ENCODE measurements around the gene NDUFB1.

The NDUFB1 gene

GRCh38 chr14:92093320-92093719 lies 28.2 kb downstream of the NDUFB1 start:
- DNase-seq (ENCODE audit: low spot score), result no peak

DNA sequence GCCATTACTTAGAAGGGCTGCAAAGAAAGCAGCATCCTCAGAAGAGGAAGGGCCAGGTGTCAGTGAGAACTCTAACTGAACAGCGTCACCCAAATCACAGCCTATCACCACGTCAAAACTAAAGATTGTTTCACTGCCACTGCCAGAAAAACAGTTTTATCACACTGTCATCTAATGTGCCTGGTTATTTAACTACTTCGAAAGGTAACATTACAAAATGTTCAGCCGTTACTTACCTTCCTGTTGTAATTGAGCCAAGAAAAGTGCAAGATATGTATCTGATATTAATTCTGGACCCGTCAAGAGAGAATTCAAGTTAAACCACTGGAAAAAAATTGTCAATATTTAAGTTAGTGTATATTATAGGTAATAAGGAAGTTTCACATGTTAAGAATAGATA lies 33.0 kb downstream of the NDUFB1 start:
- no peak for DNase-seq (ENCODE audit: low spot score)

DNA sequence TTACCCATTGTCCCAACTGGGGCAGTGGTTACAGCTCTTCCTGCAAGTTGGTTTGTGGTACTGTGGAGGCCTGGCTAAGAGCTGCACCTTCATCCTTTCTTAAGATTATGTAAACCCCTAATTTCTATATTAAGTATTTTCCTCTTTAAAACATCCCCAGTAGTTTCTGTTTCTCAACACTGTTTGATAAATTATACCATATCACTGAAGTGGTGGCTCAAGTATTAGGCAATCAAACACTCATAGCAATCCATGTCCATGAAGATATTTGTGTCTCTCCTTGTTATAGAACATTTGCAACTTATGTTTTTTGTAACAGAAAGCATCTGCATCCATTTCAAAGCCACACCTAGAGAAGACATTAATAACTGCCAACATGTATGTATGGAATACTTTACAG lies 47.0 kb downstream of the NDUFB1 start:
- DNase-seq (ENCODE audit: low spot score), result no peak

All from kidney tubule cell (primary cell).